Common myeloid progenitor, CD34-positive (primary cell): ENCODE measurements around the gene DTYMK.
A peak's percentile ranks its signal among the peaks of the same experiment; 100 is the strongest.

Experiments
- CTCF ChIA-PET: fragments of 350-600 bp; sonication (Branson Sonifier 250); formaldehyde crosslinking; loops from one replicate; lab custom pipeline; 2021; ENCODE audit warnings: antibody characterized with exemption; lab: Charles Lee
- POLR2A ChIA-PET: fragments of 350-600 bp; sonication (Branson Sonifier 250); formaldehyde crosslinking; loops from one replicate; lab custom pipeline; 2021; ENCODE audit warnings: antibody characterized with exemption; lab: Charles Lee
- DNase-seq, 3 donors: peaks; one replicate each; pipeline versions ENCODE4 v3.0.0 to v3.0.0-alpha.2; 2013
- H3K27ac ChIP-seq, 2 experiments: 1 replicate in 1 of 2; 2 replicates in 1 of 2; pipeline ENCODE4 v1.7.0; 2013; ENCODE audit warnings: inconsistent platforms in 2 of 2, low read length in 2 of 2, mild to moderate bottlenecking in 2 of 2, low read depth in 1 of 2, moderate library complexity in 1 of 2; ENCODE audit not compliant: severe bottlenecking in 2 of 2, insufficient read depth in 1 of 2, poor library complexity in 1 of 2
- H3K27me3 ChIP-seq, 5 experiments: replicated peaks in 2 of 5; 1 replicate in 3 of 5; 2 replicates in 2 of 5; pipeline versions ENCODE4 v1.6.1 to v1.7.0; 2013; ENCODE audit warnings: low read length in 4 of 5, mild to moderate bottlenecking in 2 of 5, moderate library complexity in 2 of 5, inconsistent platforms in 1 of 5; ENCODE audit not compliant: insufficient read depth in 5 of 5, control insufficient read depth in 4 of 5
- H3K36me3 ChIP-seq, 4 experiments: 1 replicate in 2 of 4; 2 replicates in 2 of 4; pipeline versions ENCODE4 v1.6.1 to v1.7.0; 2013; ENCODE audit warnings: low read length in 3 of 4, control low read depth in 1 of 4, mild to moderate bottlenecking in 1 of 4; ENCODE audit not compliant: control insufficient read depth in 4 of 4, insufficient read depth in 4 of 4
- H3K4me1 ChIP-seq, 4 experiments: 1 replicate in 3 of 4; 2 replicates in 1 of 4; pipeline versions ENCODE4 v1.6.1 to v1.7.1; 2013; ENCODE audit warnings: low read length in 3 of 4, mild to moderate bottlenecking in 3 of 4, control low read depth in 1 of 4, inconsistent platforms in 1 of 4, moderate library complexity in 1 of 4; ENCODE audit not compliant: control insufficient read depth in 4 of 4, insufficient read depth in 4 of 4; ENCODE audit errors: control extremely low read depth in 1 of 4
- H3K4me3 ChIP-seq, 7 experiments: 1 replicate in 4 of 7; 2 replicates in 3 of 7; pipeline versions ENCODE4 v1.5.1 to v1.7.0; 2013; ENCODE audit warnings: mild to moderate bottlenecking in 7 of 7, low read length in 6 of 7, moderate library complexity in 6 of 7, inconsistent platforms in 2 of 7, low read depth in 2 of 7, control low read depth in 1 of 7; ENCODE audit not compliant: insufficient read depth in 4 of 7, control insufficient read depth in 1 of 7; ENCODE audit errors: extremely low read depth in 1 of 7
- H3K9me3 ChIP-seq, 5 experiments: 1 replicate in 4 of 5; 2 replicates in 1 of 5; pipeline versions ENCODE4 v1.6.1 to v1.7.1; 2013; ENCODE audit warnings: low read length in 4 of 5, mild to moderate bottlenecking in 2 of 5, inconsistent platforms in 1 of 5, low read depth in 1 of 5, moderate library complexity in 1 of 5; ENCODE audit not compliant: control insufficient read depth in 4 of 5, insufficient read depth in 2 of 5; ENCODE audit errors: control extremely low read depth in 1 of 5
- WGBS: methylation state at CpG from one replicate; pipeline ENCODE4 v1.1.5; 2013; ENCODE audit not compliant: insufficient coverage; 5-methylcytosine and 5-hydroxymethylcytosine counted together

Gene DTYMK

GRCh38 chr2:241680827-241681599 lies 5.6 kb downstream of the DTYMK start:
- Histone ChIP-seq H3K4me1 (peaks cover 4 to 8% (median 6%) of the 10 kb centered on the region in 4 experiments), H3K27me3 (no peaks in the 10 kb centered on the region), H3K36me3 (peaks cover 24 to 82% (median 50%) of the 10 kb centered on the region in 4 experiments), H3K4me3 (no peak overlapping the region), H3K9me3 (no peaks in the 10 kb centered on the region), H3K27ac (no peak overlapping the region)
- 96% methylated on average over 10 of the region's 14 CpGs for WGBS
- no peak for DNase-seq
- CTCF ChIA-PET = interaction anchor here (0.6 to 1.7 kb wide), 2 partner anchors 22 to 24 kb away, joined by 3 read pairs; no protein-coding TSS in a partner anchor
- POLR2A ChIA-PET = interaction anchor here (1.0 kb wide), 1 partner anchor 22 kb away, joined by 3 read pairs; no protein-coding TSS in a partner anchor

- CTCF ChIA-PET = interaction anchor here (1.7 kb wide), 1 partner anchor 21 kb away, joined by 3 read pairs; no protein-coding TSS in a partner anchor
These were observed 6.6 kb downstream of the DTYMK start for GRCh38 chr2:241680044-241680443.

GRCh38 chr2:241678784-241679540 lies 7.7 kb downstream of the DTYMK start:
- Histone ChIP-seq H3K27ac (peak overlapping the region in 1 of 2 experiments; percentile 5), H3K36me3 (peaks cover 24 to 84% (median 56%) of the 10 kb centered on the region in 4 experiments), H3K27me3 (no peaks in the 10 kb centered on the region), H3K4me1 (no peaks in the 10 kb centered on the region), H3K9me3 (no peaks in the 10 kb centered on the region), H3K4me3 (no peak overlapping the region)
- WGBS = 98% methylated on average over 20 of the region's 22 CpGs
- DNase-seq = no peak
- ChIA-PET CTCF (interaction anchor here (0.6 to 1.2 kb wide), 3 partner anchors 14 to 458 kb away, joined by 3 to 4 read pairs (median 3); partner anchors contain the start of gene D2HGDH), POLR2A (no interaction called here)

More at GRCh38 chr2:241680044-241680443, 6.6 kb downstream of the DTYMK start:
- Histone ChIP-seq H3K4me3 (no peak overlapping the region), H3K9me3 (no peaks in the 10 kb centered on the region), H3K4me1 (no peaks in the 10 kb centered on the region), H3K36me3 (peaks cover 24 to 86% (median 53%) of the 10 kb centered on the region in 4 experiments), H3K27ac (no peak overlapping the region), H3K27me3 (no peaks in the 10 kb centered on the region)
- DNase-seq = no peak
- POLR2A ChIA-PET = no interaction called here
- WGBS = 94% methylated on average over 10 of the region's 12 CpGs

- ChIA-PET CTCF (interaction anchor here (0.8 to 1.2 kb wide), 3 partner anchors 13 to 56 kb away, joined by 3 to 4 read pairs (median 3); partner anchors contain the start of genes D2HGDH and ING5), POLR2A (no interaction called here)
- H3K27me3 ChIP-seq = no peaks in the 10 kb centered on the region
- H3K36me3 ChIP-seq = peaks cover 22 to 80% (median 55%) of the 10 kb centered on the region in 4 experiments
- no peaks in the 10 kb centered on the region for H3K4me1 ChIP-seq
- peak overlapping the region in 1 of 2 experiments; percentile 5 for H3K27ac ChIP-seq
- DNase-seq = no peak
- 99% methylated on average over 18 of the region's 18 CpGs for WGBS
- no peak overlapping the region for H3K4me3 ChIP-seq
- no peaks in the 10 kb centered on the region for H3K9me3 ChIP-seq
These were observed 8.3 kb downstream of the DTYMK start for GRCh38 chr2:241678307-241678706.

GRCh38 chr2:241677392-241677791 lies 9.2 kb downstream of the DTYMK start:
- no peaks in the 10 kb centered on the region for H3K9me3 ChIP-seq
- no peaks in the 10 kb centered on the region for H3K4me1 ChIP-seq
- 96% methylated on average over 22 of the region's 24 CpGs for WGBS
- no peak for DNase-seq
- ChIA-PET POLR2A (no interaction called here), CTCF (interaction anchor here (0.9 kb wide), 1 partner anchor 24 kb away, joined by 3 read pairs; the partner anchor contains the start of gene ING5)
- no peak overlapping the region for H3K4me3 ChIP-seq
- peaks cover 17 to 81% (median 56%) of the 10 kb centered on the region in 4 experiments for H3K36me3 ChIP-seq
- H3K27ac ChIP-seq = no peak overlapping the region
- H3K27me3 ChIP-seq = no peaks in the 10 kb centered on the region

- CTCF ChIA-PET = interaction anchor here (1.3 kb wide), 1 partner anchor 15 kb away, joined by 3 read pairs; no protein-coding TSS in a partner anchor
- Histone ChIP-seq H3K9me3 (no peaks in the 10 kb centered on the region), H3K27ac (no peak overlapping the region), H3K4me1 (no peaks in the 10 kb centered on the region), H3K4me3 (no peak overlapping the region), H3K27me3 (no peaks in the 10 kb centered on the region), H3K36me3 (peaks cover 20 to 82% (median 59%) of the 10 kb centered on the region in 4 experiments)
- WGBS = 93% methylated on average over 17 of the region's 17 CpGs
- no peak for DNase-seq
- POLR2A ChIA-PET = no interaction called here
These were observed 9.9 kb downstream of the DTYMK start for GRCh38 chr2:241676665-241677064.
